Ovary (tissue), 9 donors: ENCODE results near the gene PTPRK. TPM values are rescaled to one million over a fixed set of nuclear protein-coding genes. Genes with fewer than 3 reads are reported as not detected.

ENCODE experiments used
- DNase-seq, 5 donors: peaks; one replicate each; pipeline ENCODE4 v3.0.0-alpha.2; 2019 to 2020
- H3K27ac ChIP-seq, 2 donors: fragments of 200-600 bp; one replicate each; pipeline versions ENCODE4 v1.5.1 to v1.8.0; 2019 to 2022
- H3K27me3 ChIP-seq: fragments of 200-600 bp; one replicate; pipeline ENCODE4 v1.8.0; 2022
- H3K36me3 ChIP-seq: fragments of 200-600 bp; sonication (generic); one replicate; pipeline ENCODE4 v1.5.1; 2019
- H3K4me1 ChIP-seq: one replicate; pipeline ENCODE4 v1.8.1; 2013; ENCODE audit warnings: mild to moderate bottlenecking, moderate library complexity; ENCODE audit not compliant: insufficient read depth
- H3K4me3 ChIP-seq: fragments of 200-600 bp; sonication (generic); one replicate; pipeline ENCODE4 v1.5.1; 2017
- H3K9me3 ChIP-seq, 2 donors: fragments of 200-600 bp in 1 of 2; sonication (generic) in 1 of 2; one replicate each; pipeline versions ENCODE4 v1.5.1 to v1.8.1; 2013 to 2019; ENCODE audit warnings: mild to moderate bottlenecking in 1 of 2, moderate library complexity in 1 of 2
- CTCF ChIP-seq, 3 donors: fragments of 450-650 bp in 2 of 3; fragments of 200-600 bp in 1 of 3; IDR thresholded peaks; one replicate each; pipeline versions ENCODE4 v1.5.1 to v1.8.0; 2016 to 2022; ENCODE audit warnings: antibody characterized with exemption in 3 of 3, mild to moderate bottlenecking in 1 of 3
- EP300 ChIP-seq: sonication (generic); formaldehyde crosslinking; IDR thresholded peaks from one replicate; pipeline ENCODE4 v1.6.1; 2017; ENCODE audit warnings: antibody characterized with exemption
- POLR2A ChIP-seq: fragments of 450-650 bp; IDR thresholded peaks from one replicate; pipeline ENCODE4 v1.6.1; 2017; ENCODE audit warnings: antibody characterized with exemption, mild to moderate bottlenecking, moderate library complexity
- WGBS, 3 donors: extraction: QIAGEN DNeasy Blood & Tissue Kit in 1 of 3; methylation state at CpG; one replicate each; pipeline versions ENCODE4 v1.1.5 to v1.1.7; 2013 to 2017; 5-methylcytosine and 5-hydroxymethylcytosine counted together
- intact Hi-C, 4 donors: fragments of 100-400 bp; cut with DNase I; formaldehyde crosslinking; loops; one replicate each; pipeline versions ENCODE4 v1.11.0 to v1.15.1; 2022 to 2023
- polyA plus RNA-seq, 2 donors: library from polyadenylated mRNA; stranded (reverse); fragments of 200-250 nt in 1 of 2; fragments of 350-450 nt in 1 of 2; fragmentation: Illumina TruSeq in 1 of 2; extraction: RNeasy Lipid Tissue Mini Kit (QIAGEN cat#74804) in 1 of 2; gene quantifications; one replicate each; pipeline ENCODE4 v1.2.3, GENCODE V29; 2013 to 2014
- total RNA-seq, 7 donors: library from RNA; depleted of rRNA in 2 of 7; stranded (reverse); fragments of >200 nt in 2 of 7; fragmentation: NEBNext Ultra II Directional in 3 of 7; extraction: Animal tissue kit (Norgen Biotek cat#: 25700) in 3 of 7; gene quantifications; one replicate each; pipeline versions ENCODE4 v1.1.0 to v1.2.4, GENCODE V29; 2016 to 2023
- donor health status: DM: no; HTN: no; CAD: no; lungs with moderate emphysema.
- donor health status: DM: no; HTN: no; CAD: no.
- donor health status: Bipolar disorder and iron deficiency.
- donor health status: DM: yes; HTN: yes; CAD: no.
- donor health status: DM: no; HTN: no; CAD: no.
- donor health status: DM: yes; HTN: yes; CAD: no.

Gene PTPRK
- total and polyA plus RNA-seq, 9 donors, result 24.0 to 50.7 (median 44.1) TPM

- no peaks in the 10 kb centered on the region for H3K36me3 ChIP-seq
- no peak overlapping the region for H3K27ac ChIP-seq
- no peaks in the 10 kb centered on the region for H3K27me3 ChIP-seq
- H3K9me3 ChIP-seq, result no peaks in the 10 kb centered on the region
- no peak for TF ChIP-seq EP300
- TF ChIP-seq POLR2A, result no peak
- no peak for TF ChIP-seq CTCF (IDR thresholded peaks at IDR 0.05)
- no peak overlapping the region for H3K4me3 ChIP-seq
- intact Hi-C loops, result no loop called here
- no peak for DNase-seq
- 8 to 45% (median 37%) methylated on average over 1 of the region's 1 CpG for WGBS, 3 donors
- peaks cover 3% of the 10 kb centered on the region for H3K4me1 ChIP-seq
These were observed 105.0 kb downstream of the PTPRK start for GRCh38 chr6:128415387-128415786.

GRCh38 chr6:128414943-128415342, 105.5 kb downstream of the PTPRK start:
- Histone ChIP-seq H3K36me3 (no peaks in the 10 kb centered on the region), H3K4me3 (no peak overlapping the region), H3K27me3 (no peaks in the 10 kb centered on the region), H3K4me1 (peaks cover 3% of the 10 kb centered on the region), H3K9me3 (no peaks in the 10 kb centered on the region), H3K27ac (no peak overlapping the region)
- no peak for DNase-seq
- no peak for TF ChIP-seq EP300
- no peak for TF ChIP-seq CTCF (IDR thresholded peaks at IDR 0.05)
- no peak for TF ChIP-seq POLR2A
- 88 to 92% (median 89%) methylated on average over 6 of the region's 6 CpGs for WGBS, 3 donors
- intact Hi-C loops, result no loop called here

- DNase-seq, result no peak
- Histone ChIP-seq H3K27ac (no peak overlapping the region), H3K4me1 (peaks cover 3% of the 10 kb centered on the region), H3K9me3 (no peaks in the 10 kb centered on the region), H3K36me3 (no peaks in the 10 kb centered on the region), H3K27me3 (no peaks in the 10 kb centered on the region), H3K4me3 (no peak overlapping the region)
- 97 to 98% (median 98%) methylated on average over 6 of the region's 6 CpGs for WGBS, 3 donors
- no peak for TF ChIP-seq CTCF (IDR thresholded peaks at IDR 0.05)
- intact Hi-C loops, result no loop called here
These were observed 107.1 kb downstream of the PTPRK start for GRCh38 chr6:128413291-128413690.

- Histone ChIP-seq H3K27me3 (no peaks in the 10 kb centered on the region), H3K4me3 (no peak overlapping the region), H3K36me3 (no peaks in the 10 kb centered on the region), H3K27ac (no peak overlapping the region), H3K9me3 (no peaks in the 10 kb centered on the region), H3K4me1 (peaks cover 1% of the 10 kb centered on the region)
- intact Hi-C loops, result no loop called here
- 83 to 90% (median 89%) methylated on average over 4 of the region's 4 CpGs for WGBS, 3 donors
- TF ChIP-seq POLR2A (no peak), EP300 (no peak), CTCF (IDR thresholded peaks at IDR 0.05) (no peak)
- DNase-seq, result no peak
These were observed 107.7 kb downstream of the PTPRK start for GRCh38 chr6:128412680-128413079.

- no peak overlapping the region for H3K27ac ChIP-seq
- H3K4me3 ChIP-seq, result no peak overlapping the region
- no peaks in the 10 kb centered on the region for H3K36me3 ChIP-seq
- DNase-seq, result no peak
- H3K4me1 ChIP-seq, result peaks cover 2% of the 10 kb centered on the region
- no peaks in the 10 kb centered on the region for H3K9me3 ChIP-seq
- no peaks in the 10 kb centered on the region for H3K27me3 ChIP-seq
- WGBS, 3 donors, result 87 to 93% (median 92%) methylated on average over 4 of the region's 4 CpGs
- intact Hi-C loops, result no loop called here
- TF ChIP-seq POLR2A, result no peak
- no peak for TF ChIP-seq EP300
- TF ChIP-seq CTCF (IDR thresholded peaks at IDR 0.05), result no peak
These were observed 109.8 kb downstream of the PTPRK start for GRCh38 chr6:128410584-128410983.
